Tibial nerve (tissue), 4 donors: ENCODE results near the gene G2E3.

ENCODE experiments used
- EP300 ChIP-seq, 2 donors: sonication (generic); formaldehyde crosslinking; IDR thresholded peaks; one replicate each; pipeline ENCODE4 v1.6.1; 2017; ENCODE audit warnings: antibody characterized with exemption in 2 of 2, mild to moderate bottlenecking in 1 of 2
- POLR2A ChIP-seq, 2 donors: fragments of 450-650 bp; IDR thresholded peaks; one replicate each; pipeline ENCODE4 v1.6.1; 2017; ENCODE audit warnings: antibody characterized with exemption in 2 of 2, mild to moderate bottlenecking in 2 of 2, moderate library complexity in 2 of 2
- TF ChIP-seq, protein P1 (sequence below), 5 experiments: fragments of 200-600 bp in 3 of 5; fragments of 450-650 bp in 2 of 5; sonication (generic) in 3 of 5; IDR thresholded peaks; one replicate each; pipeline ENCODE4 v1.5.1; 2016 to 2019; ENCODE audit warnings: antibody characterized with exemption in 5 of 5, mild to moderate bottlenecking in 3 of 5, moderate library complexity in 2 of 5

DNA sequence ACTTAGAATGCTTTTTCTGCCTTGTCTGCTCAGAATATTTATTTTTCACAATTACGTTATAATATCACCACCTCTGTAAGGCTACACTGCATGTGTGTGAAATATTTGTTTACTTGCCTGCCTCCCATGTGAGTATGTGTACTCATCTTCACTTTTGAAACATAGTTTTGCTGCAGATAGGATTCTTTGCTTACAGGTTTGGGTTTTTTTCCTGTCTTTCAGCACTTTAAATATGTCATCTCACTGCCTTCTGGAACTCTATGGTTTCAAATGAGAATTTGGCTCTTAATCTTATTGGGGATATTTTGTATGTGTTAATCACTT lies 10.9 kb downstream of the G2E3 start:
- TF ChIP-seq, protein P1, sequence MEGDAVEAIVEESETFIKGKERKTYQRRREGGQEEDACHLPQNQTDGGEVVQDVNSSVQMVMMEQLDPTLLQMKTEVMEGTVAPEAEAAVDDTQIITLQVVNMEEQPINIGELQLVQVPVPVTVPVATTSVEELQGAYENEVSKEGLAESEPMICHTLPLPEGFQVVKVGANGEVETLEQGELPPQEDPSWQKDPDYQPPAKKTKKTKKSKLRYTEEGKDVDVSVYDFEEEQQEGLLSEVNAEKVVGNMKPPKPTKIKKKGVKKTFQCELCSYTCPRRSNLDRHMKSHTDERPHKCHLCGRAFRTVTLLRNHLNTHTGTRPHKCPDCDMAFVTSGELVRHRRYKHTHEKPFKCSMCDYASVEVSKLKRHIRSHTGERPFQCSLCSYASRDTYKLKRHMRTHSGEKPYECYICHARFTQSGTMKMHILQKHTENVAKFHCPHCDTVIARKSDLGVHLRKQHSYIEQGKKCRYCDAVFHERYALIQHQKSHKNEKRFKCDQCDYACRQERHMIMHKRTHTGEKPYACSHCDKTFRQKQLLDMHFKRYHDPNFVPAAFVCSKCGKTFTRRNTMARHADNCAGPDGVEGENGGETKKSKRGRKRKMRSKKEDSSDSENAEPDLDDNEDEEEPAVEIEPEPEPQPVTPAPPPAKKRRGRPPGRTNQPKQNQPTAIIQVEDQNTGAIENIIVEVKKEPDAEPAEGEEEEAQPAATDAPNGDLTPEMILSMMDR (IDR thresholded peaks at IDR 0.05): no peak
- TF ChIP-seq POLR2A (IDR thresholded peaks at IDR 0.05) (no peak), EP300 (IDR thresholded peaks at IDR 0.05) (no peak)
